Cardiac muscle cell (in vitro differentiated cells and primary cell): ENCODE data around the gene CBX7. TPM values are rescaled to one million over a fixed set of nuclear protein-coding genes. Genes with fewer than 3 reads are reported as not detected.

Experiments
- DNase-seq, 2 donors: peaks; one replicate each; pipeline versions ENCODE4 v3.0.0 to v3.0.0-alpha.2; 2010 to 2017; ENCODE audit warnings: low read depth in 1 of 2, low spot score in 1 of 2
- H3K27ac ChIP-seq: fragments of 200-600 bp; sonication (generic); 2 replicates; pipeline ENCODE4 v1.5.1; 2016
- H3K27me3 ChIP-seq: fragments of 200-600 bp; sonication (generic); 2 replicates; pipeline ENCODE4 v1.6.0; 2016; ENCODE audit warnings: control low read depth
- H3K36me3 ChIP-seq: fragments of 200-600 bp; sonication (generic); 2 replicates; pipeline ENCODE4 v1.5.1; 2016; ENCODE audit warnings: control low read depth
- H3K4me1 ChIP-seq: fragments of 200-600 bp; sonication (generic); 2 replicates; pipeline ENCODE4 v1.8.1; 2017; ENCODE audit warnings: low read depth, mild to moderate bottlenecking, mixed run types
- H3K4me3 ChIP-seq: fragments of 200-600 bp; sonication (generic); 2 replicates; pipeline ENCODE4 v1.5.1; 2016; ENCODE audit warnings: mild to moderate bottlenecking
- H3K9me3 ChIP-seq: fragments of 200-600 bp; sonication (generic); 2 replicates; pipeline ENCODE4 v1.5.1; 2017; ENCODE audit warnings: low read depth, mild to moderate bottlenecking, control low read depth
- polyA plus RNA-seq: library from polyadenylated mRNA; unstranded; fragments of >200 nt; fragmentation: Nextera tagmentation; extraction: Ambion mirVana; gene quantifications from 2 replicates; pipeline ENCODE4 v1.2.1, GENCODE V29; 2016
- total RNA-seq: library from RNA; depleted of rRNA; stranded (reverse); fragments of >200 nt; gene quantifications from 2 replicates; pipeline ENCODE4 v1.2.3, GENCODE V29; 2016
- TF ChIP-seq, protein P1 (sequence below): IDR thresholded peaks from 2 replicates; pipeline ENCODE4 v1.5.1; 2012; ENCODE audit warnings: low read depth, mild to moderate bottlenecking, low read length

Gene CBX7
- total and polyA plus RNA-seq, 2 experiments from 2014 or later = 10.2 to 31.3 TPM

- Histone ChIP-seq H3K9me3 (no peaks in the 10 kb centered on the region), H3K27me3 (peaks cover 18% of the 10 kb centered on the region), H3K36me3 (no peaks in the 10 kb centered on the region), H3K4me1 (no peaks in the 10 kb centered on the region), H3K27ac (no peak overlapping the region), H3K4me3 (peak overlapping the region; percentile 59)
- DNase-seq = no peak
- TF ChIP-seq, protein P1, sequence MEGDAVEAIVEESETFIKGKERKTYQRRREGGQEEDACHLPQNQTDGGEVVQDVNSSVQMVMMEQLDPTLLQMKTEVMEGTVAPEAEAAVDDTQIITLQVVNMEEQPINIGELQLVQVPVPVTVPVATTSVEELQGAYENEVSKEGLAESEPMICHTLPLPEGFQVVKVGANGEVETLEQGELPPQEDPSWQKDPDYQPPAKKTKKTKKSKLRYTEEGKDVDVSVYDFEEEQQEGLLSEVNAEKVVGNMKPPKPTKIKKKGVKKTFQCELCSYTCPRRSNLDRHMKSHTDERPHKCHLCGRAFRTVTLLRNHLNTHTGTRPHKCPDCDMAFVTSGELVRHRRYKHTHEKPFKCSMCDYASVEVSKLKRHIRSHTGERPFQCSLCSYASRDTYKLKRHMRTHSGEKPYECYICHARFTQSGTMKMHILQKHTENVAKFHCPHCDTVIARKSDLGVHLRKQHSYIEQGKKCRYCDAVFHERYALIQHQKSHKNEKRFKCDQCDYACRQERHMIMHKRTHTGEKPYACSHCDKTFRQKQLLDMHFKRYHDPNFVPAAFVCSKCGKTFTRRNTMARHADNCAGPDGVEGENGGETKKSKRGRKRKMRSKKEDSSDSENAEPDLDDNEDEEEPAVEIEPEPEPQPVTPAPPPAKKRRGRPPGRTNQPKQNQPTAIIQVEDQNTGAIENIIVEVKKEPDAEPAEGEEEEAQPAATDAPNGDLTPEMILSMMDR = no peak
Observed at GRCh38 chr22:39151329-39151975, 1.0 kb downstream of the CBX7 start.

- H3K27me3 ChIP-seq = peaks cover 18% of the 10 kb centered on the region
- no peak overlapping the region for H3K27ac ChIP-seq
- no peak for DNase-seq
- H3K4me3 ChIP-seq = no peak overlapping the region
- no peaks in the 10 kb centered on the region for H3K36me3 ChIP-seq
- H3K4me1 ChIP-seq = peaks cover 6% of the 10 kb centered on the region
- no peaks in the 10 kb centered on the region for H3K9me3 ChIP-seq
- TF ChIP-seq, protein P1 = no peak
Observed at GRCh38 chr22:39150848-39151215, 1.6 kb downstream of the CBX7 start.

DNA sequence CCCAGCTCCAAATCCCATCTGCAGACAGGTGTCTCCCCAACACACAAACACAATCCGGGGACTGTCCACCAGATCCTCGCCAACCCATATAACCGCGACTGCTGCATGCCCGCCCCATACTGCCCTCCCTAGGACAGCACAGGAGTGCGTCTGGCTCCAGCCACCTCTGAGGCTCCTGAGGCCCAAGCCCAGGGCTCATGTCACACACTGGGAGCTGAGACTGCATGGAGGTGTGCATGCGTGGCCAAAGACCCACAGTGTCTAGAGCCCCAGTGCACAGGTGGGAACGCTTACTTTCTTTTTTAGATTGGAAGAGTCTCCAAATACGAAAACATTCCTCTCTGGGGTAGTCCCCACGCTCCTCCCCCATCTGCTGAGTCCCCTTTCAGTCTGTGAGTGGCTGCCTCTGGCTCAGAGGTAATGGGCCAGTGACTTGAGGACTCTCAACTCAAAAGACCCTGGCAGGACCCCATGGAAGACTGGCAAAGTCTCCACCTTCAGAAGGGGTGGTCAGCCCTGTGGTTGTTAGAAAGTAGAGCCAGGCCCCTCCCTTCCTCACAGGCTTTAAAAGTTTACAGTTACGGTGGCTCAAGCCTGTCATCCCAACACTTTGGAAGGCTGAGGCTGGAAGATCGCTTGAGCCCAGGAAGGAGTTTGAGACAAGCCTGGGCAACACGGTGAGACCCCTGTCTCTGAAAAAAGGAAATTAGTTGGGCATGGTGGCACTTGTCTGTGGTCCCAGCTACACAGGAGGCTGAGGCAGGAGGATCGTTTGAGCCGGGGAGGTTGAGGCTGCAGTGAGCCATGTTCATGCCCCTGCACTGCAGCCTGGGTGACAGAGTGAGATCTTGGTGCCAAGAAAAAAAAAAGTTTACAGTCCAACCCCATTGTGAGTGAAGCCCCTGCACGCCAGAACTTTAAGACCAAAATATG is 2.3 kb downstream of the CBX7 start:
- peaks cover 18% of the 10 kb centered on the region for H3K27me3 ChIP-seq
- H3K36me3 ChIP-seq = no peaks in the 10 kb centered on the region
- peaks cover 6% of the 10 kb centered on the region for H3K4me1 ChIP-seq
- DNase-seq = no peak
- TF ChIP-seq, protein P1 = no peak
- H3K27ac ChIP-seq = no peak overlapping the region
- H3K4me3 ChIP-seq = no peak overlapping the region
- H3K9me3 ChIP-seq = no peaks in the 10 kb centered on the region

DNA sequence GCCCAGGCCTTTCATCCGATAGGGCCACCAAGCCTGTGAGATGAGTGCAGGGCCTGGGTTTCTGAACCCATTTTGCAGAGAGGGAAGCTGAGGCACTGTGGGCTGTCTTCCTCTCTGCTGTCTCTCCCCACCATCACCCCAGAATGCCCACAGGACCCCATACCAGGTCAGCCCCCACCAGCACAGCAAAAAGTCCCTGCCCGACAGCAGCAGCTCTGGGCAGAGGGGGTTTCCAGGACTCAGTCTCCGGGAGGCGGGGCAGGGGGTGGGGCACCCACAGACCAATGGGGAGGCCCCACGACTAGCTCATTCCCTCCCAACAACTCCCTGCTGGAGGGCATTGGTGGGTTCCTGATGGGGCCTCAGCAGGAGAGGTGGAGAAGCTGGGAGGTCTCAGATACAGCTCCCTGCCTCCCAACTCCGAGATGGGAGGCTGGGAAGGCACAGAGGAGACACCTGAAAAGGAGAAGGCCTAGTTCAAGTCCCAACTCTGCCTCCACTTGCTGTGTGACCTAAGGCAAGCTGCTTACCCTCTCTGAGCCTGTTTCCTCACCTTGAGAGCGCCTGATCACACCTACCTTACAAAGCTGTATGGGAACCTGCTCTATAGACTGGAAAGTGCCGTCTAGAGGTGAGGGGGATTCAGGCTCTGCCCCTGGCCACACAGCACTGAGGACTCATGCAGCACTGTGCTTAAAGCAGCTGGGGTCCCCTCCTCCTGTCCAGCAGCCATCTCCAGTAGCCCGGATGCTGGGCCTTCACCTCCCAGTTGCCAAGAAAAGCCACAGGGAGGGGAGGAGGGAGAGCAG is 3.5 kb downstream of the CBX7 start:
- Histone ChIP-seq H3K9me3 (no peaks in the 10 kb centered on the region), H3K27ac (no peak overlapping the region), H3K27me3 (peaks cover 8% of the 10 kb centered on the region), H3K4me3 (no peak overlapping the region), H3K36me3 (no peaks in the 10 kb centered on the region), H3K4me1 (peaks cover 10% of the 10 kb centered on the region)
- no peak for DNase-seq
- TF ChIP-seq, protein P1 = no peak

DNA sequence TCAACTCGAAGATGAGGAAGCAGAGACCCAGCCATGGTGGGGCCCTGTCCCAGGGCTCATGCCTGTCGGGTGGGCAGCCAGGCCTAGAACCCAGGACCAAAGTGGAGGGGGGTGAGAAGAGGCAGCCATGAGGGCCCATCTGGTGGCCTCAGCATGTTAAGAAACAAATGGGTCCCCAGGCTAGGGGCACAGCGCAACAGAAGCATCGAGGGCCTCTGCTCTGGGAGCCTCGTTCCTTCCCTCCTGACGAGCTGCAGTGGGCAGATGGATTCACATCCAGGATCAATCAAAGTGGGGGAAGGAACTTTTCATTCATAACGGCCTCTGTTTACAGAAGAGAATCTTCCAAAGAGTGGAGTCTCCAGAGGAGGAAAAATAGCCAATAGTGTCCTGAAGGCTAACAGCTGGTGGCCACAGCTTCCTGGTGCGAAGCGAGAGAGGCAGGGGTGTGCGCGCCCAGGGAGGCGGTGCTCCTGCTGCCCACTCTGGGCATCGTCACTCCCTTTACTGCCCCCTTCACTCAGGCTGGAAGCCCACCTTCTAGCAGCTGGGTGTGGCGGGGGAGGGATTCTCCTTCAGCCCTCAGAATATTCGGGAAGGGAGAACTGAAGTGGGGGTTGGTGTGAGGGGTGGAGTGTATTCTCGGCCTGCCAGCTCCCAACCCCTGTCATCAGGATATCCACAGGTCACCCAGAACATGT is 4.3 kb downstream of the CBX7 start:
- Histone ChIP-seq H3K9me3 (no peaks in the 10 kb centered on the region), H3K36me3 (no peaks in the 10 kb centered on the region), H3K4me1 (peaks cover 13% of the 10 kb centered on the region), H3K4me3 (no peak overlapping the region), H3K27ac (no peak overlapping the region), H3K27me3 (peaks cover under 1% of the 10 kb centered on the region)
- DNase-seq = no peak
- TF ChIP-seq, protein P1 = no peak
